ENCODE results near the gene CTRB1. TPM values are rescaled to one million over a fixed set of nuclear protein-coding genes. Genes with fewer than 3 reads are reported as not detected.
"Not testable (repeated sequence)": the region's sequence is repeated elsewhere in the genome, so short reads cannot be mapped to it uniquely, and the experiment has no call there.

CTRB1 gene
- polyA plus RNA-seq, 3 donors, result 0.07 to 0.30 TPM; not detected in 1

DNA sequence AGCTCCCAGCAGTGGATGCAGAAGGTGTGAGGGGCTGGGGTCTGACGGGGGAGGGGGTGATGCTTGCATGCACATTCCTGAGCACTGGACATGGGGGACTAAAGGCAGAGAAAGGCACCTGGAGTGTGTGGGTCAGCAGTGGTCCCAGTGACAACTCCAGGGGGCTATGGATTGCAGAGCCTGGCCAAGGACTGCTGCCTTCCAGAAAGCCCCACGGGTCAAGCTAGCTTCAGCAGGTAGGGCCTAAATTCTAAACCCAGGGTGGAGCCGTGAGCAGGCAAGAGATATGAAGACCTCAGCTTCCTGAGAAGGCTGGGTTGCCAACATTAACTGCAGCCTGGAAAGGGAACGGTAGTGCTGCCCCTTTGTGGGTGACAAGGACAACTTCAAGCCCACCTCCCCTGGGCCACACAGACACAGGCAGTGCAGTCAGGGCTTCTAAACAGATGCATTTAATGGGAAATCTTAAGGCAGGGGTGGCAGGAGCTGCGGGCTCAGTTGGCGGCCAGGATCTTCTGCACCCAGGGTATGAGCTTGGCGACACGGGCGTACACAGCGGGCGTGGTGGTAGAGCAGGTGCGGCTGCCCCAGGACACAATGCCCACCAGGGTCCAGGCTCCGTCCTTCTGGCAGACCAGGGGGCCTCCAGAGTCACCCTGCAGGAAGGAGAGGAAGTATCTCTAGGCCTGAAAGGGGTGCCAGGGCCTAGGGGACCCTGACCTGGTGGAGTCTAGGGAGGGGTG lies 14.9 kb upstream of the CTRB1 start:
- DNase-seq, result no peak

DNA sequence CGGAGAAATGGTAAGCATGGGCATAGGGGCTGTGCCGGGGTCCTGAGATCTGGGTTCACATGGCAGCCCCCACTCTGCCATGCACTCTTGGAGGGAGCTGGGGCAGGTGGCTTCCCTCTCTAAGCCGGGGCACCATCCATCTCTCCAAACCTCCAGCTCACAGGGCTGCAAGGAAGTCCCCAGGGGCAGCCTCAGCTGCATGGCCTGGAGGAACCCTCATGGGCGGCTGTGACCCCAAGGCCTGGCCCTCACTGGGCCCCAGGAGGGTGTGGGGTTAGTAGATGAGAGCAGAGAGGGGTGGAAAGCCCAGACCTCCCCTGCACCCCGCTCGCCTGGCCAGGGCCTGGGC lies 14.4 kb upstream of the CTRB1 start:
- DNase-seq, result no peak

DNA sequence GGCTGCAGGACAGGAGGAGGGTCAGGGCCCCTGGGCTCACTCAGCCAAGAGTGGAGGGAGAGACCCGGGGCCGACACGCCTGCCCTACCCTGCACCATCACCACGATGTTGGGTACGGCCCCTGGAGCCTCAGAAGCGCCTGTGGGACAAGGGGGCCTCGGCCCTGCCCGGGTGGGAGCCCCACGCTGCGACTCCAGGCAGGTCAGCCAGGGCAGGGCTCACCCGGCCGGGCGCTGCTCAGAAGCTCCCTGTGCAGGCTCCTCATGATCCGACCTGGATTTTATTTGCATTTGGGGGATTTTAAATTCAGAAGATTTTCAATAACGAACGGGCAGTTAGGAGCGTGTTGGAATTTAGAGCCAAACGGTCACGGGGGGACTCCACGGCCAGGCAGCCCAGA lies 13.9 kb upstream of the CTRB1 start:
- not testable (repeated sequence) for DNase-seq

DNA sequence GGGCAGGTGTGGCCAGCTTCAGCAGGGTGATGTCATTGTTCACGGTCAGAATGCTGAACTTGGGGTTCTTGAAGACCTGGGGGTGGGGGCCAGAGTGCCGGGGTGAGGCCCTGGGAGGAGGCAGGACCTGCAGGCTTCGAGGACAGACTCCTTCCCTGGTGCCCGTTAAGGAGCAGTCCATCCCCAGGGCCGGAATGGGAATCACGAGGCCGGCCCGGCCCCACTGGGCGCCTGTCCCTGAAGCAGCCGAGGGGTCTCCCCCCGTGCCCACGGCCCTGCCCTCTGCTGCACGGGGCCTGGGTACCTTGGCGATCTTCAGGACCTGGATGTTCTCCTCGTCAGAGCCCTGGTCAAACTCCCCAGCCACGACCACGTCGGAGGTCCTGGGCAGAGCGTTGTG lies 13.3 kb upstream of the CTRB1 start:
- DNase-seq, result not testable (repeated sequence)

DNA sequence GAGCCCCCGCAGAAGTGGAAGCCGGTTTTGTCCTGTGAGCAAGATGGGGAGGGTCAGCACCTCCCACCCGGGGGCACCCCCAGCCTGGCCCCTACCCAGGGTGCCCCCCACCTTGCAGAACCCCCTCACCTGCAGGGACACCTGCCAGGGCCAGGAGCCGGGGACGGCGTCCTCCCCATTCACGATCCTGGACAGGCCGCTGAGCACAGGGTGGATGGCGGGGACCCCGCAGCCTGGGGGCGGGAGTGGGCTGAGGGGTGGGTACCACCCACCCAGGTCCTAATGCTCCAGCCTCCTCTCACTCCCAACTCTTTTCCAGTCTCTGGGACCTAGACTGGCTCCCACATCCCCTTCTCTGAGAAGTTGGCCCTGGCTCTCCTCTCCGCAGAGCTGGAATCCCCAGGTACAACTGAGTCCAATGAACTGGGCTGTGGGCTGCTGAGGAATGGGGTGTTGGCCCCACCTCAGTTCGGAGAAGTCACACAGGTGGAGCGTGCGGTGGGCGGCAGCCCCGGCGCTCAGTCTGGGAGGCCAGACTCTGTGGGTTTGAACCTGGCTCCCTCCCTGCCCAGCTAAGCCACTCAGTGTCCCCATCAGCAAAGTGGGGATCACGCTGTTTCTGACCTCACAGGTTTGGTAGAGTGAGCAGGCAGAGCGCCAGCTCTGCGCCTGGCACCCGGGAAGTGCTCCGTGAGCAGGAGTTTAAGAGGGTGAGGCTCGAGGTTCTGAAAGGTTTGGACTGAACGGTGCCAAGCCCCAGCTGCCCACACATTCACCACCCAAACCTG lies 12.6 kb upstream of the CTRB1 start:
- not testable (repeated sequence) for DNase-seq

DNA sequence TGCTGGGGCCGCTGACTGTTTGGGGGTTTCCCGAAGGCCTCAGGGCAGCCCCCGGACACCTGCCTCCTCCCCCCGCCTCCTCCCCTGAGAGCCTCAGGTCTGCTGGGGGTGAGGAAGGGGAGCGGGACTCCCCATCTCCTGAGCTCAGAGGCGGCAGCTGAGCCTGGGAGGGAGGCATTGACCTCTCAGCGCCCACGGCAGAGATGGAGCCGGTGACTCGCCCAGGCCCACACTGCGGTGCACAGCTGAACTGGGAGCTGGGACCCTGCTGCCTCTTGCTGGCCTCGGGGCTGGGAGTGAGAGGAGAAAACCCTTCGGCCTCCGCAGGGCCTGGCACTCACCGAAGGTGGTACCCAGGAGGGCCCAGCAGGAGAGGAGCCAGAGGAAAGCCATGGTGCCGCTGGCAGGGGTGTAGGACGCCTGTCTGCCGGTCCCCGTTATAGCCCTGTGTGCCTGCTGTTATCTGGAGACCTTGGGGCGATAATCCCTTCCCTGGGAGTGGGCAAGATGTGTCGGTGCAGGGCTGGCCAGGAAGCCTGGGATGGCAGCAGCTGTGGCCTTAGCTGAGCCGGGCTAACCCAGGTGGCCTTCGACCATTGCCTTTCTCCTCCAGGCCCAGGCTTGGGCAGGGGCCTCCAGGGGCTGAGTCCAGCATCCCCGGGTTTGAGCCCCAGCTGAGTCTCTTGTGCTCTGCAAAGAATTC lies 11.9 kb upstream of the CTRB1 start, which contains the start of gene CTRB2:
TSS of gene CTRB2 (minus strand) at position 413 of the 703 bp plus-strand sequence. CDS start at position 393, 20 bp downstream.
- DNase-seq, result no peak

DNA sequence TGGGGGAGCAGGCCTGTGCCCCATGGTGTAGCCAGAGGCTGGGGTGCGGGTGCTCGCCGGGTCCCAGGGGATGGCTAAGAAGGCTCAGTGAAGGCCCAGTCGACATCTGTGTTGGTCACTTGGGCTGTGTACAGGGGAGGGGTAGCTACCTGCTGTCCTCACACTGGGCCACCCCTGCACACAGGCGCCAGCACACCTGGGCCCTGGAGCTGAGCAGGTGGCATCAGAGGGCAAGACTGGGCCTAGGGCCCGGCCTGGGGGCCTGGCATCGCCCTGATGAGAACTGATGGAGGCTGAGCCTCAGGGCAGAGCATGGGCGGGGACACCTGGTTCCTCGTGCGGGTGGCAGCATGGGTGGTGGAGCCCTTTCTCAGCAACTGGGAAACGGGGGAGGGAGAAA lies 11.0 kb upstream of the CTRB1 start:
- DNase-seq, result no peak

DNA sequence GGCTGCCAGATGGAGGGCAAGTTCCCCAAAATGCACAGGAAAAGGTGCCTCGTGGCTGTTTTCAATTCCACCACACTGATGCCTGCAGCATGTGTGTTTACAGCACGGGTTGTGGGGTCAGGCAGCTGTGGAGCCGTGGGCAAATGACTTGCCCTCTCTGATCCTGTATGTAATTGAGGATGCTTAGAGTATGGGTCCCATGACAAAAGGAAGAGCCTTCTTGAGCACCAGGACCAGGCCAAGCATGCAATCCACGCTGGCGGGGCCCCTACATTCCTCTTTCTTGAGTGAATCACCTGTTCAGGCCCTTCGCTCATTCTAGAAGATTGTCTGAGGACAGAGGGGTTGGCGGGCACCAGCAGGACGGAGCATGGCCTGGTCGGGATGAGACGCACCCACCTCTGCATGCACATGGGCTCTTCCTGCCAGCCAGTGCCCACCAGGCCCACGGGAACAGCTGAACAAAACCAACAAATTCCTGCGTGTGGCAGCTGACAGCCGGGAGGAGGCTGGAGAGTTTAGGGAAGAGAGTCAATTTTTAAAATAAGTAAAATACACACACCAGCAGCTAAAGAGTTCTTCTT lies 10.5 kb upstream of the CTRB1 start:
- no peak for DNase-seq

DNA sequence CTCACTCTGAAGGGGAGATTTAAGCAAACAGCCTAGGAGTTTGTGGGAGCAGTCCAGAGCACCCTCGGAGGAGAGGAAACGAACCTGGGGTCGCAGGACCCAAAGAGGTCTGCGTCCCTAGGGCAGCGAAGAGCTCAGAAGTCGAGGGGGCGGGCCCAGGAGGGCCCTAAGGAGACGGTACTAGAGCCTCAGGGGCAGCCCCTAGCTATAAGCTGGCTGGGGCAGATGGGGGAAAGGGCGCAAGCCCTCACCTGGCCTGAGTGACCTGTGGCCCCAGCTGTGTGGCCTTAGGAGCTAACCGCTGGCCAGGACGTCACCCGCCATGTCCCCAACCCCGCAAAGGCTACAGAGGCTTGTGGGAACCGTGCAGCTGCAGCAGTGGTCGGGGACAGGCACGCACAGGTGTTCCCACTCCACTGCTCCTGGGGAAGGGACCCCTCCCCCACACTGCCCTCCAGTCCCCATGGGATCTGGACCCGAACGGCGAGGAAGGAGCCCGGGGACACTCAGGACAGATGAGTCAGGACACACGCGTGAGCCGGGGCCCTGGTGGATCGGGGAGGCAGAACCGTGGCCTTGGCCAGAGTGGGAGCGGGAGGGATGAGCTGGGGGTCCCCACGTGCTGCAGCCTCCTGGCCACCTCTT lies 9.8 kb upstream of the CTRB1 start:
- no peak for DNase-seq

DNA sequence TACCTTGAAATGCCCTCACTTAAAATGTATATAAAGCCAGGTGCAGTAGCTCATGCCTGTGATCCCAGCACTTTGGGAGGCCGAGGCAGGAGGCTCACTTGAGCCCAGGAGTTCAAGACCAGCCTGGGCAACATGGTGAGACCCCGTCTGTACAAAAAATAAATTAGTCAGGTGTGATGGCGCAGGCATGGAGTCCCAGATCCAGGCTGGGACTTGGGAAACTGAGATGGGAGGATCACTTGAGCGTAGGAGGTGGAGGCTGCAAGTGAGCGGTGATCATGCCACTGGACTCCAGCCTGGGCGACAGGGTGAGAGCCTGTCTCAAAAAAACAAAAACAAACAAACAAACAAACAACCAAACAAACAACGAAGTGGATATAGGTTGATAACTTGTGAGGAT lies 9.3 kb upstream of the CTRB1 start:
- DNase-seq, result not testable (repeated sequence)

DNA sequence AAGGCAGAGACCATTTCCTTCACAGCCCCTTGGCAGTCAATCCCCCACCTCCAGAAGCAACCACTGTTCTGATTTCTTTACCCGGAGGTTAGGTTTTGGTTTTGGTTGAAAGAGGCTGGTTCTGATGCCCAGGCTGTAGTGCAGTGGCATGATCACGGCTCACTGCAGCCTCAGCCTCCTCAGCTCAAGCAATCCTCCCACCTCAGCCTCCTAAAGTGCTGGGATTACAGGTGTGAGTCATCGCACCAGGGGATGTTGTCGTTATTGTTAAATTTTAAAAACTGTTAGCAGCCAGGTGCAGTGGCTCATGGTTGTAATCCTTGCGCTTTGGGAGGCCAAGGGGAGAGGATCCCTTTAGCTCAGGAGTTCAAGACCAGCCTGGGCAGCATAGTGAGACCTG lies 8.8 kb upstream of the CTRB1 start:
- DNase-seq, result no peak

DNA sequence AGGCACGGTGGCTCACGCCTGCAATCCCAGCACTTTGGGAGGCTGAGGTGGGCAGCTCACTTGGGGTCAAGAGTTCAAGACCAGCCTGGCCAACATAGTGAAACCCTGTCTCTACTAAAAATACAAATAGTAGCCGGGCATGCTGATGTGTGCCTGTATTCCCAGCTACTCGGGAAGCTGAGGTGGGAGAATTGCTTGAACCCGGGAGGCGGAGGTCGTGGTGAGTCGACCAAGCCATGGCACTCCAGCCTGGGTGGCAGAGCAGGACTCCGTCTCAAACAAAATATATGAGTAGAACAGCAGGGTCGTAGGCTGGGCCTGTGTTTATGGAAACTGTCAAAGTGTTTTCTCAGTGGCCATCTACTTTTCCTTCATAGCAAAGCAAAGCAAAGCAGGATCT lies 7.5 kb upstream of the CTRB1 start:
- not testable (repeated sequence) for DNase-seq

DNA sequence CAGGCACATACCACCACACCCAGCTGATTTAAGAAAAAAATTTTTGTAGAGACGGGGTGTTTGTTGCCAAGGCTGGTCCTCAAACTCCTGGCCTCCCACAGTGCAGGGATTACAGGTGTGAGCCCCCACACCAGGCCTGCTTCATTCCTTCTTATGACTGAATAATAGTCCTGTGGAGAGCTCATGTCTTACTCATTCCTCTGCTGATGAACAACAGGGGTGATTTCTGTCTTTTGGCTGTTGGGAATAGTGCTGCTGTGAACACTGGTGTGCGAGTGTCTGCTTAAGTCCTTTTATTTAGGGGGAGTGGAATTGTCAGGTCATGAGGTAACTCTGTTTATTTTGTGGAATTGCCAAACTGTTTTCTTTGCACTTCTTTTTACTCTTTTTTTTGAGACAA lies 2.7 kb upstream of the CTRB1 start:
- no peak for DNase-seq

DNA sequence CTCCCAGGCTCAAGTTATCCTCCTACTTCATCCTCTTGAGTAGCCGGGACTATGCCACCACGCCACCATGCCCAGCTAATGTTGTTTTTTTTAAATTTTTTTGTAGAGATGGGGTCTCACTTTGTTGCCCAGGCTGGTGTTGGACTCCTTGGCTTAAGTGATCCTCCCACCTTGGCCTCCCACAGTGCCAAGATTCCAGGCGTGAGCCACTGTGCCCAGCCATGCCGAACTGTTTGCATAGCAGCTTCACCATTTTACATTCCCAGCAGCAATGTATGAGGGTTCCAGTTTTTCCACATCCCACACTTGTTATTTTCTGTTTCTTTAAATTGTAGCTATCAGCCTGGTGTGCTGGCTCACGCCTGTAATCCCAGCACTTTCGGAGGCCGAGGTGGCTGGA lies 2.2 kb upstream of the CTRB1 start:
- no peak for DNase-seq

DNA sequence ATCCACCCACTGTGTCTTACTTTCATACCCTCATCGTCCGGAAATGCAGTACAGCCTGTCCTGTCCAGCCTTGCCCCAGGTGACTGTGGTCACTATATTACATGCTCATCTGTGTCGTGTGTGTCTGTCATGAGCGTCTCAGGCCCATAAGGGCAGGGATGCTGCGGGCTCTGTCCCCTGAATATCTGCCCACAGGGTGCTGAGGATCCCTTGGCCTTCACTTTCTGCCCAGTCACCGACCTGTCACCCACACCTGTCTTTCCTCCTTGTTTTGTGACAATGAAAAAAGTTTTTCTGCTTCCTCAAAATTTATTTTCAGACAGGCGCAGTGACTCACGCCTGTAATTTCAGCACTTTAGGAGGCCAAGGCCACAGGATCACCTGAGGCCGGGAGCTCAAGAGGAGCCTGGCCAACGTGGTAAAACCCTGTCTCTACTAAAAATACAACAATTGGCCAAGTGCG lies 1.4 kb upstream of the CTRB1 start:
- no peak for DNase-seq

DNA sequence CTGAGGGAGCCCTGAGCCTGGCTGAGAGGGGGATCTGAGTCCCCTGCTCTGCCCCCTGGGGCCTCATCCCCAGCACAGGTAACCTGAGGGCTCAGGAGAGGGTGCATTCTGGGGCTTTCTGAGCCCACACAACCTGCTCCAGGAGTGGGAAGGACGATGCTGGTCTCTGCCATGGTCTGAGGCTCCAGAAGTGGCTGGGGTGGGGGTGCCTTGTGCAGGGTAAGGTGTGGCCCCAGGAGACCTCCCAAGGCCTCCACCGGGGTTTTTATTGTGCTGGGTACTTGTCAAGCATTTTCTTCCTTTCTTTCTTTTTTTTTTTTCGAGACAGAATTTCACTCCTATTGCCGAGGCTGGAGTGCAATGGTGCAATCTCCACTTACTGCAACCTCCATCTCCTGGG lies 300 bp downstream of the CTRB1 start:
- DNase-seq, result no peak

DNA sequence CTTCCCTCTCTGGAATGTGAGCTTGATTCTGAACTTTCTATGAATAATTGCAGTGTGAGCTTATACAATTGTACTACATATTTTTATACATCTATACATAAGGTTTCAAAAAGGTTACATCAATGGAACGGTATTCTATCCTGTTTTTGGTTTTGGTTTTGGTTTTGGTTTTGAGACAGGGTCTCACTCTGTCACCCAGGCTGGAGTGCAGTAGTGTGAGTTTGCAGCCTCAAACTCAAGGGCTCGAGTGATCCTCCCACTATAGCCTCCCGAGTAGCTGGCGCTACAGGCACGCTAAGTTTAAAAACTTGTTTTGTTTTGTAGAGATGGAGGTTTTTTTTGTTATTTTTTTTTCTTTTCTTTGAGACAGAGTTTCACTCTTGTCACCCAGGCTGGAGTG lies 1.1 kb downstream of the CTRB1 start:
- DNase-seq, result no peak

DNA sequence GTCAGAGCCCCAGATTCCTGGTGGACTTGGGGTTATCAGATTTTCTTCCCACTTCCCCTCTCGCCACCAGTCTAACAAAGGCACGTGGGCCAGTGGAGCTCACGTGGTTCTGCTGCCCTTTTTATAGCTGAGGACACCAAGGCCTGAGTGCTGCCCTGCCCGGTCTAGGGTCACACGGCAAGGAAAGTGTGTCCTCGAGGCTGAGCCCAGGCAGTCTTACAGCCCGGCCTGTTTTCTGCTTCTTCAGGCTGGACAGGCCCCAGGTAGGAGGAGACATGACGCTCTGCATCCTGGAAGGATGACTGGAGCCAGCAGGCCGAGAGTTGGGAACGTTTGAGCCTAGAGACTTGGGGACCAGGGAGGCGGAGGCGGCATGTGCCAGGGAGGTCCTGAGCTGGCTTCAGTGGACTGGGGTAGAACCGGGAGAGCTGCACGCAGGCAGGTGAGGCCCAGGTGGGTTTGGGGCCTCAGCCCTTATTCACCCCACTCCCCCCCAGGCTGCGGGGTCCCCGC lies 3.5 kb downstream of the CTRB1 start:
- no peak for DNase-seq

DNA sequence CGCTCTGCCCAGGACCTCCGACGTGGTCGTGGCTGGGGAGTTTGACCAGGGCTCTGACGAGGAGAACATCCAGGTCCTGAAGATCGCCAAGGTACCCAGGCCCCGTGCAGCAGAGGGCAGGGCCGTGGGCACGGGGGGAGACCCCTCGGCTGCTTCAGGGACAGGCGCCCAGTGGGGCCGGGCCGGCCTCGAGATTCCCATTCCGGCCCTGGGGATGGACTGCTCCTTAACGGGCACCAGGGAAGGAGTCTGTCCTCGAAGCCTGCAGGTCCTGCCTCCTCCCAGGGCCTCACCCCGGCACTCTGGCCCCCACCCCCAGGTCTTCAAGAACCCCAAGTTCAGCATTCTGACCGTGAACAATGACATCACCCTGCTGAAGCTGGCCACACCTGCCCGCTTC lies 4.3 kb downstream of the CTRB1 start:
- DNase-seq, result not testable (repeated sequence)

DNA sequence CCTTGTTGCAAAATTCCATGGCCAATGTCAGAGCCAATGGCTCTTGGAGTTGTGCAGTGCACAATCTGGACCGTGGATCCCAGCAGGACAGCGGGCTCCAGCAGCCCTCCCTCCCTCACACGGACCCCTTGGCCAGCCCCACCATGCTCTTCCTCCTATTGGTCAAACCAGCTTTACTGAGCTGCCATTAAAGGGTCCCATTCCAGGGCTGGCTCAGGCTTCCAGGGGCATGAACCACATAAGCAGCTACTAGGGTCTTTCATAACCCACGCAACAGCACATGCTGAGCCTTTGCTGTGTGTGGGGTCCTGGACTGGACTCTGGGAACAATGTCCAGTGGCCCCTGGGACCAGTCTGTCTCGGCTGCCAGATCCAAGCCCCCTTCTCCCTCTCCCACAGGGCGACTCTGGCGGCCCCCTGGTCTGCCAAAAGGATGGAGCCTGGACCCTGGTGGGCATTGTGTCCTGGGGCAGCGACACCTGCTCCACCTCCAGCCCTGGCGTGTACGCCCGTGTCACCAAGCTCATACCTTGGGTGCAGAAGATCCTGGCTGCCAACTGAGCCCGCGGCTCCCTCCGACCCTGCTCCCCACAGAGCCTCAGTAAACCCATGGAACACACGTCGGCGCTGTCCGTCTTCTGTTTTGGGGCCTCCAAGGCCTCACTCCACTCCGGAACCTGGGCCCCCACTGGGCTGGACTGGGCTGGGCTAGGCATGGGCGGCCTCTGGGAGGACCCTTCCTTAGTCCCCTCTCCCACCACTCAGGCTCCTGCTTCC lies 5.7 kb downstream of the CTRB1 start:
- DNase-seq, result no peak

DNA sequence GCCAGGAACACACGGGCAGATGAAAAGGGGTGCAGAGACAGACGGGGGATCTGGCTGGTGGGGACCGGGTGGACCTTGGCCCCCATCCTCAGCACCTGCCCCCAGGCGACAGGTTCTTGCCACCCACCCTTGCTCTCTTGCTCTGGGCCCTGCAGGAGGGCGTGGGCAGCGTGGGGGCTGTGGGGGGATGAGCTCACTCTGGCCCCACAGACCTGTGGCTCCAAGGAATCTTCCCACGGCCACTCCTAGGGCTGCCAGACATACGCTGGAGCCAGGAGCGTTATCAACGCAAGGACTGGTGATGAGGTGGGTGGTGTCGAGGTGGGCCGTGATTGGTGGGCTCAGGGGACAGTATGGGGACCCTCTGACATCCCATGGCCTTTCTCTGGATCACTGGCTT lies 6.3 kb downstream of the CTRB1 start:
- DNase-seq, result no peak

Data from renal pelvis (tissue), 4 donors.